Activated naive CD4-positive, alpha-beta T cell treated with anti-CD3 and anti-CD28 coated beads for 36 hours (primary cell): ENCODE data around the gene KIF6. TPM values are rescaled to one million over a fixed set of nuclear protein-coding genes. Genes with fewer than 3 reads are reported as not detected.
"Not testable (repeated sequence)": the region's sequence is repeated elsewhere in the genome, so short reads cannot be mapped to it uniquely, and the experiment has no call there.

Experiments used
- CTCF ChIA-PET: fragments of 350-600 bp; sonication (Branson Sonifier 250); formaldehyde crosslinking; loops from one replicate; lab custom pipeline; 2021; ENCODE audit warnings: antibody characterized with exemption; lab: Charles Lee
- DNase-seq: peaks from one replicate; pipeline ENCODE4 v3.0.0-alpha.2; 2020
- H3K27ac Mint-ChIP-seq: one replicate; pipeline ENCODE4 v1.8.0; 2021; ENCODE audit warnings: mild to moderate bottlenecking, mixed read lengths
- H3K27me3 Mint-ChIP-seq: one replicate; pipeline ENCODE4 v1.8.0; 2021; ENCODE audit warnings: low read depth, mixed read lengths
- H3K36me3 Mint-ChIP-seq: one replicate; pipeline ENCODE4 v1.8.0; 2021; ENCODE audit warnings: low read depth, mixed read lengths
- H3K4me1 Mint-ChIP-seq: one replicate; pipeline ENCODE4 v1.8.0; 2021; ENCODE audit warnings: low read depth, mixed read lengths
- H3K4me3 Mint-ChIP-seq: one replicate; pipeline ENCODE4 v1.8.0; 2021; ENCODE audit warnings: mild to moderate bottlenecking, moderate library complexity, mixed read lengths
- H3K9me3 Mint-ChIP-seq: one replicate; pipeline ENCODE4 v1.8.0; 2021; ENCODE audit warnings: mixed read lengths
- intact Hi-C: fragments of 100-400 bp; cut with micrococcal nuclease; formaldehyde crosslinking; loops from one replicate; pipeline ENCODE4 v1.15.1; 2023
- total RNA-seq, 2 experiments: library from RNA; stranded (reverse); gene quantifications; one replicate each; pipeline ENCODE4 v1.2.3, GENCODE V29; 2021

The KIF6 gene
- total RNA-seq, 2 experiments from 2014 or later: 0.10 to 0.30 TPM

- Mint-ChIP-seq H3K4me1 (no peaks in the 10 kb centered on the region), H3K9me3 (no peaks in the 10 kb centered on the region), H3K27me3 (peaks cover 8% of the 10 kb centered on the region), H3K36me3 (no peaks in the 10 kb centered on the region), H3K4me3 (no peak overlapping the region), H3K27ac (no peak overlapping the region)
- CTCF ChIA-PET: no interaction called here
- DNase-seq: no peak
- intact Hi-C loops: no loop called here
Observed at GRCh38 chr6:39698789-39699188, 26.4 kb downstream of the KIF6 start.

- H3K4me3 Mint-ChIP-seq: no peak overlapping the region
- no peaks in the 10 kb centered on the region for H3K36me3 Mint-ChIP-seq
- no peaks in the 10 kb centered on the region for H3K4me1 Mint-ChIP-seq
- H3K27me3 Mint-ChIP-seq: peaks cover 10% of the 10 kb centered on the region
- H3K9me3 Mint-ChIP-seq: no peaks in the 10 kb centered on the region
- DNase-seq: no peak
- CTCF ChIA-PET: no interaction called here
- intact Hi-C loops: no loop called here
- H3K27ac Mint-ChIP-seq: no peak overlapping the region
Observed at GRCh38 chr6:39696986-39697788, 28.0 kb downstream of the KIF6 start.

GRCh38 chr6:39695447-39695846 lies 29.8 kb downstream of the KIF6 start:
- Mint-ChIP-seq H3K4me1 (no peaks in the 10 kb centered on the region), H3K27me3 (peaks cover 19% of the 10 kb centered on the region), H3K27ac (no peak overlapping the region), H3K36me3 (no peaks in the 10 kb centered on the region), H3K4me3 (no peak overlapping the region), H3K9me3 (no peaks in the 10 kb centered on the region)
- intact Hi-C loops: no loop called here
- CTCF ChIA-PET: no interaction called here
- DNase-seq: no peak

- Mint-ChIP-seq H3K36me3 (no peaks in the 10 kb centered on the region), H3K27ac (no peak overlapping the region), H3K4me1 (no peaks in the 10 kb centered on the region), H3K4me3 (no peak overlapping the region), H3K27me3 (peaks cover 25% of the 10 kb centered on the region), H3K9me3 (no peaks in the 10 kb centered on the region)
- intact Hi-C loops: no loop called here
- CTCF ChIA-PET: no interaction called here
- DNase-seq: no peak
Observed at GRCh38 chr6:39693206-39693605, 32.0 kb downstream of the KIF6 start.

- Mint-ChIP-seq H3K9me3 (no peaks in the 10 kb centered on the region), H3K4me1 (no peaks in the 10 kb centered on the region), H3K27me3 (peaks cover 21% of the 10 kb centered on the region), H3K36me3 (no peaks in the 10 kb centered on the region), H3K4me3 (no peak overlapping the region), H3K27ac (no peak overlapping the region)
- intact Hi-C loops: no loop called here
- no peak for DNase-seq
- CTCF ChIA-PET: no interaction called here
Observed at GRCh38 chr6:39688494-39688893, 36.7 kb downstream of the KIF6 start.

GRCh38 chr6:39686976-39687375 lies 38.2 kb downstream of the KIF6 start:
- Mint-ChIP-seq H3K36me3 (no peaks in the 10 kb centered on the region), H3K4me1 (no peaks in the 10 kb centered on the region), H3K27ac (no peak overlapping the region), H3K4me3 (no peak overlapping the region), H3K27me3 (peaks cover 17% of the 10 kb centered on the region), H3K9me3 (no peaks in the 10 kb centered on the region)
- intact Hi-C loops: no loop called here
- DNase-seq: no peak
- CTCF ChIA-PET: no interaction called here

- Mint-ChIP-seq H3K4me1 (no peaks in the 10 kb centered on the region), H3K36me3 (no peaks in the 10 kb centered on the region), H3K4me3 (no peak overlapping the region), H3K27me3 (peaks cover 13% of the 10 kb centered on the region), H3K27ac (no peak overlapping the region), H3K9me3 (no peaks in the 10 kb centered on the region)
- intact Hi-C loops: no loop called here
- CTCF ChIA-PET: no interaction called here
- no peak for DNase-seq
Observed at GRCh38 chr6:39685938-39686337, 39.3 kb downstream of the KIF6 start.

- Mint-ChIP-seq H3K9me3 (no peaks in the 10 kb centered on the region), H3K4me1 (no peaks in the 10 kb centered on the region), H3K27me3 (peaks cover 10% of the 10 kb centered on the region), H3K4me3 (no peak overlapping the region), H3K27ac (no peak overlapping the region), H3K36me3 (no peaks in the 10 kb centered on the region)
- no peak for DNase-seq
- intact Hi-C loops: no loop called here
- CTCF ChIA-PET: no interaction called here
Observed at GRCh38 chr6:39685489-39685826, 39.8 kb downstream of the KIF6 start.

- intact Hi-C loops: no loop called here
- DNase-seq: no peak
- no peaks in the 10 kb centered on the region for H3K9me3 Mint-ChIP-seq
- CTCF ChIA-PET: no interaction called here
- peaks cover 7% of the 10 kb centered on the region for H3K27me3 Mint-ChIP-seq
- no peaks in the 10 kb centered on the region for H3K36me3 Mint-ChIP-seq
- H3K27ac Mint-ChIP-seq: no peak overlapping the region
- H3K4me3 Mint-ChIP-seq: no peak overlapping the region
- no peaks in the 10 kb centered on the region for H3K4me1 Mint-ChIP-seq
Observed at GRCh38 chr6:39684790-39685488, 40.3 kb downstream of the KIF6 start.

GRCh38 chr6:39681674-39682121 lies 43.5 kb downstream of the KIF6 start:
- Mint-ChIP-seq H3K4me1 (no peaks in the 10 kb centered on the region), H3K9me3 (no peaks in the 10 kb centered on the region), H3K4me3 (no peak overlapping the region), H3K27ac (no peak overlapping the region), H3K36me3 (no peaks in the 10 kb centered on the region), H3K27me3 (peaks cover 8% of the 10 kb centered on the region)
- CTCF ChIA-PET: no interaction called here
- DNase-seq: no peak
- intact Hi-C loops: no loop called here

GRCh38 chr6:39678914-39679313 lies 46.3 kb downstream of the KIF6 start:
- H3K27ac Mint-ChIP-seq: no peak overlapping the region
- H3K27me3 Mint-ChIP-seq: peaks cover 13% of the 10 kb centered on the region
- intact Hi-C loops: no loop called here
- no peaks in the 10 kb centered on the region for H3K36me3 Mint-ChIP-seq
- DNase-seq: no peak
- CTCF ChIA-PET: no interaction called here
- H3K9me3 Mint-ChIP-seq: no peaks in the 10 kb centered on the region
- H3K4me3 Mint-ChIP-seq: no peak overlapping the region
- no peaks in the 10 kb centered on the region for H3K4me1 Mint-ChIP-seq

GRCh38 chr6:39677318-39677717 lies 47.9 kb downstream of the KIF6 start:
- H3K9me3 Mint-ChIP-seq, H3K36me3 Mint-ChIP-seq, DNase-seq, H3K27ac Mint-ChIP-seq, CTCF ChIA-PET, intact Hi-C loops, H3K4me1 Mint-ChIP-seq, H3K4me3 Mint-ChIP-seq: not testable (repeated sequence)
- peaks cover 16% of the 10 kb centered on the region for H3K27me3 Mint-ChIP-seq

- no peak for DNase-seq
- H3K27ac Mint-ChIP-seq: no peak overlapping the region
- H3K9me3 Mint-ChIP-seq: peaks cover 3% of the 10 kb centered on the region
- H3K4me1 Mint-ChIP-seq: no peaks in the 10 kb centered on the region
- peaks cover 33% of the 10 kb centered on the region for H3K27me3 Mint-ChIP-seq
- CTCF ChIA-PET: no interaction called here
- no peaks in the 10 kb centered on the region for H3K36me3 Mint-ChIP-seq
- H3K4me3 Mint-ChIP-seq: no peak overlapping the region
- intact Hi-C loops: no loop called here
Observed at GRCh38 chr6:39670519-39670918, 54.7 kb downstream of the KIF6 start.
